ENCODE results near the gene STAT3.
"Not testable (repeated sequence)": the region's sequence is repeated elsewhere in the genome, so short reads cannot be mapped to it uniquely, and the experiment has no call there.

Gene STAT3

GRCh38 chr17:42380935-42381334 lies 7.3 kb downstream of the STAT3 start:
- no peak for DNase-seq (ENCODE audit: low spot score)

- DNase-seq (ENCODE audit: low spot score), result no peak
Observed at GRCh38 chr17:42378959-42379594, 9.2 kb downstream of the STAT3 start.

GRCh38 chr17:42378359-42378958 lies 9.8 kb downstream of the STAT3 start:
- DNase-seq (ENCODE audit: low spot score), result no peak

- no peak for DNase-seq (ENCODE audit: low spot score)
Observed at GRCh38 chr17:42373896-42374295, 14.3 kb downstream of the STAT3 start.

- no peak for DNase-seq (ENCODE audit: low spot score)
Observed at GRCh38 chr17:42372142-42372541, 16.1 kb downstream of the STAT3 start.

- not testable (repeated sequence) for DNase-seq (ENCODE audit: low spot score)
Observed at GRCh38 chr17:42368797-42369561, 19.3 kb downstream of the STAT3 start.

GRCh38 chr17:42368310-42368709 lies 19.9 kb downstream of the STAT3 start:
- DNase-seq (ENCODE audit: low spot score), result not testable (repeated sequence)

GRCh38 chr17:42366176-42367023 lies 21.8 kb downstream of the STAT3 start:
- DNase-seq (ENCODE audit: low spot score), result not testable (repeated sequence)

GRCh38 chr17:42365136-42365535 lies 23.1 kb downstream of the STAT3 start:
- DNase-seq (ENCODE audit: low spot score), result no peak

- DNase-seq (ENCODE audit: low spot score), result no peak
Observed at GRCh38 chr17:42363767-42364585, 24.3 kb downstream of the STAT3 start.

GRCh38 chr17:42363231-42363630 lies 25.0 kb downstream of the STAT3 start:
- no peak for DNase-seq (ENCODE audit: low spot score)

GRCh38 chr17:42362245-42362961 lies 25.8 kb downstream of the STAT3 start:
- DNase-seq (ENCODE audit: low spot score), result no peak

GRCh38 chr17:42361781-42362186 lies 26.5 kb downstream of the STAT3 start:
- DNase-seq (ENCODE audit: low spot score), result no peak

- not testable (repeated sequence) for DNase-seq (ENCODE audit: low spot score)
Observed at GRCh38 chr17:42360388-42360787, 27.9 kb downstream of the STAT3 start.

GRCh38 chr17:42359133-42359532 lies 29.1 kb downstream of the STAT3 start:
- no peak for DNase-seq (ENCODE audit: low spot score)

- no peak for DNase-seq (ENCODE audit: low spot score)
Observed at GRCh38 chr17:42358434-42358833, 29.8 kb downstream of the STAT3 start.

GRCh38 chr17:42354956-42355843 lies 33.0 kb downstream of the STAT3 start:
- DNase-seq (ENCODE audit: low spot score), result no peak

- DNase-seq (ENCODE audit: low spot score), result no peak
Observed at GRCh38 chr17:42348104-42348503, 40.1 kb downstream of the STAT3 start.

- no peak for DNase-seq (ENCODE audit: low spot score)
Observed at GRCh38 chr17:42347606-42348005, 40.6 kb downstream of the STAT3 start.

- no peak for DNase-seq (ENCODE audit: low spot score)
Observed at GRCh38 chr17:42347198-42347597, 41.0 kb downstream of the STAT3 start.
